OCI-LY1 (cell line): ENCODE results near the gene ADK.

Source experiments
- CTCF ChIP-seq: fragments of 200-600 bp; sonication (generic), shearing (Covaris generic); IDR thresholded peaks from 2 replicates; pipeline ENCODE4 v1.5.1; 2017; ENCODE audit warnings: mild to moderate bottlenecking, antibody characterized with exemption, low read length, moderate library complexity, mixed read lengths
- EZH2 ChIP-seq: fragments of 200-600 bp; sonication (generic), shearing (Covaris generic); IDR thresholded peaks from 2 replicates; pipeline ENCODE4 v1.8.0; 2017; ENCODE audit warnings: borderline replicate concordance, mixed run types, mild to moderate bottlenecking, antibody characterized with exemption, low read length, moderate library complexity, mixed read lengths

DNA sequence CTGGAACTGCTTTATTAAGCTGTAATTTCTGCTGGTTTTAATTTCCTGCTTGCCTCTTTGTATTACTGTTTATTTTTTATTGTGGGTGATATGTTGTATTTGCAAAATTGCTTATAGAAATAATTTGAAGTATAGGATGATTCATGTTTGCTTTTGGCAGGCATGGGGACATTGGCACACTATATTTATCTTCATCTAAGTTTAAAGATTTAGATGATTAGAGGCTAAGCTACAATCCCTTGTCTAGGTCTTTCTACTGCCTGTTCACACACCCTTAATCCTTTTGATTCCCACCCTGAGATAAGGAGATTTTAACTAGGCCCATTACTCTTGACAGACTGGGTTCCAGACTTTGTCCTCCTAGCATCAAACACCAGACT, 492.6 kb downstream of the ADK start:
- TF ChIP-seq EZH2 (no peak), CTCF (no peak)
